Vagina (tissue), 2 donors: ENCODE results near the gene SARDH.

Source experiments
- CTCF ChIP-seq, 3 experiments: fragments of 450-650 bp in 2 of 3; fragments of 200-600 bp in 1 of 3; sonication (generic) in 1 of 3; IDR thresholded peaks; one replicate each; pipeline ENCODE4 v1.5.1; 2017 to 2019; ENCODE audit warnings: antibody characterized with exemption in 3 of 3, mild to moderate bottlenecking in 2 of 3, moderate library complexity in 2 of 3
- POLR2A ChIP-seq, 2 donors: fragments of 450-650 bp; IDR thresholded peaks; one replicate each; pipeline ENCODE4 v1.6.1; 2017; ENCODE audit warnings: antibody characterized with exemption in 2 of 2, mild to moderate bottlenecking in 2 of 2, moderate library complexity in 2 of 2
- POLR2AphosphoS5 ChIP-seq, 2 donors: sonication (generic); formaldehyde crosslinking; IDR thresholded peaks; one replicate each; pipeline ENCODE4 v1.9.0; 2017; ENCODE audit warnings: antibody characterized with exemption in 2 of 2, mild to moderate bottlenecking in 2 of 2, low read depth in 1 of 2; ENCODE audit not compliant: insufficient read depth in 1 of 2

GRCh38 chr9:133669182-133669801 is 68.9 kb downstream of the SARDH start:
- TF ChIP-seq CTCF (IDR thresholded peaks at IDR 0.05) (no peak), POLR2A (IDR thresholded peaks at IDR 0.05) (no peak), POLR2AphosphoS5 (IDR thresholded peaks at IDR 0.05; ENCODE audit: insufficient read depth in 1 of 2, low read depth in 1 of 2) (no peak)
